A673 (cell line): ENCODE results near the gene WFDC2. TPM values are rescaled to one million over a fixed set of nuclear protein-coding genes. Genes with fewer than 3 reads are reported as not detected.
A peak's percentile ranks its signal among the peaks of the same experiment; 100 is the strongest.

Experiments
- BruUV-seq: library from RNA; stranded (reverse); fragments of 400-500 nt; replicated peaks from 2 replicates; lab custom pipeline; 2021; lab: Mats Ljungman, UMichigan
- CTCF ChIA-PET: fragments of 300-600 bp; sonication (Branson Sonifier 250); formaldehyde crosslinking; loops from one replicate; lab custom pipeline; 2022; ENCODE audit warnings: antibody characterized with exemption; lab: Charles Lee
- POLR2A ChIA-PET: fragments of 300-600 bp; sonication (Branson Sonifier 250); formaldehyde crosslinking; loops from one replicate; lab custom pipeline; 2022; ENCODE audit warnings: antibody characterized with exemption; ENCODE audit not compliant: low non-redundant PET; lab: Charles Lee
- DNase-seq: peaks from one replicate; pipeline ENCODE4 v3.0.0-alpha.2; 2015; ENCODE audit warnings: low spot score
- H3K27ac ChIP-seq: fragments of 200-600 bp; sonication (generic); 2 replicates; pipeline ENCODE4 v1.5.1; 2016; ENCODE audit warnings: mixed run types, low read depth, mild to moderate bottlenecking, mixed read lengths, antibody characterized with exemption, low read length; ENCODE audit not compliant: poor library complexity, severe bottlenecking
- H3K27me3 ChIP-seq: fragments of 200-600 bp; sonication (generic); replicated peaks from 2 replicates; pipeline ENCODE4 v1.6.1; 2017; ENCODE audit warnings: mixed run types, low read depth, mild to moderate bottlenecking, mixed read lengths, antibody characterized with exemption, low read length; ENCODE audit not compliant: insufficient read depth, poor library complexity
- H3K36me3 ChIP-seq: fragments of 200-600 bp; sonication (generic); 2 replicates; pipeline ENCODE4 v1.6.1; 2016; ENCODE audit warnings: mixed run types, mild to moderate bottlenecking, mixed read lengths, antibody characterized with exemption, low read length; ENCODE audit not compliant: insufficient read depth, poor library complexity, severe bottlenecking
- H3K4me1 ChIP-seq: fragments of 200-600 bp; sonication (generic); 2 replicates; pipeline ENCODE4 v1.6.1; 2017; ENCODE audit warnings: mixed run types, mild to moderate bottlenecking, mixed read lengths, antibody characterized with exemption, low read length; ENCODE audit not compliant: insufficient read depth, poor library complexity, severe bottlenecking
- H3K4me3 ChIP-seq: fragments of 200-600 bp; sonication (generic); 2 replicates; pipeline ENCODE4 v1.5.1; 2016; ENCODE audit warnings: low read depth, mixed run types, mild to moderate bottlenecking, mixed read lengths, low read length; ENCODE audit not compliant: poor library complexity, severe bottlenecking
- H3K9me3 ChIP-seq: fragments of 200-600 bp; sonication (generic); 2 replicates; pipeline ENCODE4 v1.6.1; 2016; ENCODE audit warnings: mixed run types, low read depth, mild to moderate bottlenecking, mixed read lengths, antibody characterized with exemption, low read length; ENCODE audit not compliant: poor library complexity, severe bottlenecking
- EZH2 ChIP-seq: fragments of 200-600 bp; sonication (generic); IDR thresholded peaks from 2 replicates; pipeline ENCODE4 v1.6.1; 2017; ENCODE audit warnings: borderline replicate concordance, low read depth, mild to moderate bottlenecking, mixed read lengths, antibody characterized with exemption, low read length; ENCODE audit not compliant: poor library complexity, severe bottlenecking
- intact Hi-C: fragments of 100-400 bp; cut with micrococcal nuclease; formaldehyde crosslinking; loops from one replicate; pipeline ENCODE4 v1.10.0; 2022; ENCODE audit not compliant: unreplicated experiment
- total RNA-seq: library from RNA; stranded (reverse); gene quantifications from 2 replicates; pipeline ENCODE4 v1.2.3, GENCODE V29; 2021
- TF ChIP-seq, protein P1 (sequence below): fragments of 300-800, 200-600 bp; sonication (generic); conservative IDR thresholded peaks from 2 replicates; pipeline ENCODE4 v1.5.1; 2017; ENCODE audit warnings: low read depth, mild to moderate bottlenecking, antibody characterized with exemption, low read length, moderate library complexity, mixed read lengths

Gene WFDC2
- total RNA-seq, 1 experiment from 2014 or later: not detected

DNA sequence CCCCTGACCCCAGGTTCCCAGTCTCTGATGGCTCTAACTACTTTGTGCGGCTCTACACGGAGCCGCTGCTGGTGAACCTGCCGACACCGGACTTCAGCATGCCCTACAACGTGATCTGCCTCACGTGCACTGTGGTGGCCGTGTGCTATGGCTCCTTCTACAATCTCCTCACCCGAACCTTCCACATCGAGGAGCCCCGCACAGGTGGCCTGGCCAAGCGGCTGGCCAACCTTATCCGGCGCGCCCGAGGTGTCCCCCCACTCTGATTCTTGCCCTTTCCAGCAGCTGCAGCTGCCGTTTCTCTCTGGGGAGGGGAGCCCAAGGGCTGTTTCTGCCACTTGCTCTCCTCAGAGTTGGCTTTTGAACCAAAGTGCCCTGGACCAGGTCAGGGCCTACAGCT lies 44.0 kb upstream of the WFDC2 start:
- TF ChIP-seq EZH2: no peak
- TF ChIP-seq, protein P1, sequence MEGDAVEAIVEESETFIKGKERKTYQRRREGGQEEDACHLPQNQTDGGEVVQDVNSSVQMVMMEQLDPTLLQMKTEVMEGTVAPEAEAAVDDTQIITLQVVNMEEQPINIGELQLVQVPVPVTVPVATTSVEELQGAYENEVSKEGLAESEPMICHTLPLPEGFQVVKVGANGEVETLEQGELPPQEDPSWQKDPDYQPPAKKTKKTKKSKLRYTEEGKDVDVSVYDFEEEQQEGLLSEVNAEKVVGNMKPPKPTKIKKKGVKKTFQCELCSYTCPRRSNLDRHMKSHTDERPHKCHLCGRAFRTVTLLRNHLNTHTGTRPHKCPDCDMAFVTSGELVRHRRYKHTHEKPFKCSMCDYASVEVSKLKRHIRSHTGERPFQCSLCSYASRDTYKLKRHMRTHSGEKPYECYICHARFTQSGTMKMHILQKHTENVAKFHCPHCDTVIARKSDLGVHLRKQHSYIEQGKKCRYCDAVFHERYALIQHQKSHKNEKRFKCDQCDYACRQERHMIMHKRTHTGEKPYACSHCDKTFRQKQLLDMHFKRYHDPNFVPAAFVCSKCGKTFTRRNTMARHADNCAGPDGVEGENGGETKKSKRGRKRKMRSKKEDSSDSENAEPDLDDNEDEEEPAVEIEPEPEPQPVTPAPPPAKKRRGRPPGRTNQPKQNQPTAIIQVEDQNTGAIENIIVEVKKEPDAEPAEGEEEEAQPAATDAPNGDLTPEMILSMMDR: no peak
- POLR2A ChIA-PET: no interaction called here
- CTCF ChIA-PET: no interaction called here
- intact Hi-C loops: no loop called here
- Histone ChIP-seq H3K27me3 (no peaks in the 10 kb centered on the region), H3K4me1 (no peaks in the 10 kb centered on the region), H3K4me3 (no peak overlapping the region), H3K27ac (no peak overlapping the region), H3K9me3 (no peaks in the 10 kb centered on the region), H3K36me3 (peaks cover 30% of the 10 kb centered on the region)
- no peak for DNase-seq
- BruUV-seq: TSS peak; percentile 35

DNA sequence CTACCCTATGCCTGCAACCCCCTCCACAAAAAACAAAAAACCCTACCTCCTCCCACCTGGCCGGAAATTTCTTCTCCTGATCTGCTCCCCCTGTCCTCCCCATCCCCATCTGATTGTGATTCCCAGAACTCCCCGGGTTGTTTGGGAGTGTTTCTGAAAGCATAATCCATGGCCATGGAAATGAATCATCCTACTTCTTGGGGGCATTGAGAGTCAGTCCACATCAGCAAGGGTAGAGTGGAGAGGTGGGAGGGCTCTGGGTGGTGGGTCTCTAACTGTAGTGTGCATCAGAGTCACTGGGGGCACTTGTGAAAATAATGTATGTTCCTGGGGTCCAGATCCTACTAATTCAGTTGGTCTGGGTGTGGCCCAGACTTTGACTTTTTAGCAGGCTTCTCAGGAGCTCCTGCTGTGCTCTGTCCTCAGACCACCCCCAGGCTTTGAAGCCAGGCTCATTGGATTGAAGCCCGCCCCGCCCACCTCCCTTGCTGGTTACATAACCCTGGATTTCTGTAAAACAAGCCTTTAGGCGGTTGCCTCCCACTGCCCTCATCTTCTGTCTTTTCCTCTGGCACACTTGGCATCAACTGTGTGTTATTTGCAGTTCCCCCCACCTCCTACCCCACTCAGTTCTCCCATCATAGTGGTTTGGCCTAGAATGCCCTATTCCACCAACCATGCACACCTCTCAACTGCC lies 43.1 kb upstream of the WFDC2 start:
- POLR2A ChIA-PET: no interaction called here
- no peak for DNase-seq
- Histone ChIP-seq H3K4me3 (no peak overlapping the region), H3K36me3 (peaks cover 21% of the 10 kb centered on the region), H3K27me3 (no peaks in the 10 kb centered on the region), H3K27ac (no peak overlapping the region), H3K9me3 (no peaks in the 10 kb centered on the region), H3K4me1 (no peaks in the 10 kb centered on the region)
- no TSS peak for BruUV-seq
- CTCF ChIA-PET: no interaction called here
- intact Hi-C loops: no loop called here
- TF ChIP-seq, protein P1: no peak
- TF ChIP-seq EZH2: no peak

DNA sequence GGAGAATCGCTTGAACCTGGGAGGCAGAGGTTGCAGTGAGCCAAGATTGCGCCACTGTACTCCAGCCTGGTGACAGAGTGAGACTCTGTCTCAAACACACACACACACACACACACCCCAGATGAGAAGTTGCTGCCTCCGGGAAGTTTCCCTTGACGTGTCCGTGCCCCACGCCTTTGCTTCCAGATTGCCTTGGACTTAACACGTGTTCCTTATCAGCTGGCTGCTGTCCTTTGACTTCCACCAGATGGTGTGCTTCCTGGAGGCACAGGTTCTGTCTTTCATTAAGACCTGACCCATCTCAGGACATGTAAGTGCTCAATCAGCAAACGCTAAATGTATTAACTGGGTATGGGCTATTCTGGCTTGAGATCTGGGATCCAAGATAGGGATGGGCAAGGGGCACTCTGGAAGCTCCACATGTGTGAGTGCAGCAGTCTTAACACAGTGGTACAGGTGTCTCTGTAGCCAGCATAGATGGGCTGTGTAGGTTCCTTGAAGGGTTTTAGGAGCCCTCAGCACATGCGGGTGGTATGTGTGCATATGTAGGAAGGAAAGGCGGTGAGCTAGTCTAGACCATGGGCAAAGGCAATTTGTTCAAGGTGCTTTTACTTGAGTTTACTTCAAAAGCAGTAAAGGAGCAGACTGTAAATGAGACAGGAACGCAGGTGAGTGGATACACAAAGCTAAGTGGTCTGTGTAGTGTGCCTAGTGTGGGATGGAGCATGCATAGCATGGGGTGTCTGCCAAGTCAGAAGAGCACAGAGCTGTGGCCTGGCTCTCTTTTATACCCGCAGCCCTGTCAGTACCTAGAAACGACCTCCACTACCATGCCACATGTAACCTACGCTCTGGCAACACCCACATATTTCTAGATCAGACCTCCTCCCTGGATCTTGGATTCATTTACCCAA lies 42.1 kb upstream of the WFDC2 start:
- ChIA-PET CTCF (no interaction called here), POLR2A (no interaction called here)
- Histone ChIP-seq H3K27ac (no peak overlapping the region), H3K4me3 (no peak overlapping the region), H3K36me3 (peaks cover 12% of the 10 kb centered on the region), H3K27me3 (no peaks in the 10 kb centered on the region), H3K4me1 (no peaks in the 10 kb centered on the region), H3K9me3 (no peaks in the 10 kb centered on the region)
- DNase-seq: no peak
- intact Hi-C loops: no loop called here
- no TSS peak for BruUV-seq
- TF ChIP-seq, protein P1: no peak
- TF ChIP-seq EZH2: no peak
